HG02885 (cell line): Measurements from ENCODE around the gene KRT80.

ENCODE experiments used
- ATAC-seq: cut with Tn5 transposase; IDR thresholded peaks from one replicate; pipeline ENCODE4 v1.9.1; 2021; ENCODE audit warnings: mild to moderate bottlenecking; ENCODE audit not compliant: unreplicated experiment, poor library complexity

Gene KRT80

GRCh38 chr12:52200781-52201450, 9.1 kb upstream of the KRT80 start:
- no peak for ATAC-seq

GRCh38 chr12:52200086-52200780, 8.4 kb upstream of the KRT80 start:
- no peak for ATAC-seq

- no peak for ATAC-seq
Observed at GRCh38 chr12:52199294-52199919, 7.6 kb upstream of the KRT80 start.

- ATAC-seq, result no peak
Observed at GRCh38 chr12:52198454-52199215, 6.8 kb upstream of the KRT80 start.

- no peak for ATAC-seq
Observed at GRCh38 chr12:52197371-52198231, 5.8 kb upstream of the KRT80 start.

GRCh38 chr12:52195065-52195730, 3.4 kb upstream of the KRT80 start:
- no peak for ATAC-seq

GRCh38 chr12:52193991-52194390, 2.2 kb upstream of the KRT80 start:
- no peak for ATAC-seq

GRCh38 chr12:52193532-52193931, 1.7 kb upstream of the KRT80 start:
- no peak for ATAC-seq

GRCh38 chr12:52190860-52191729, 719 bp downstream of the KRT80 start:
- ATAC-seq, result no peak

- ATAC-seq, result no peak
Observed at GRCh38 chr12:52189376-52190174, 2.2 kb downstream of the KRT80 start.

- no peak for ATAC-seq
Observed at GRCh38 chr12:52188658-52189057, 3.2 kb downstream of the KRT80 start.

- no peak for ATAC-seq
Observed at GRCh38 chr12:52187640-52188039, 4.2 kb downstream of the KRT80 start.

- no peak for ATAC-seq
Observed at GRCh38 chr12:52187206-52187605, 4.6 kb downstream of the KRT80 start.

- no peak for ATAC-seq
Observed at GRCh38 chr12:52186118-52186840, 5.5 kb downstream of the KRT80 start.

- no peak for ATAC-seq
Observed at GRCh38 chr12:52185400-52185967, 6.3 kb downstream of the KRT80 start.

- no peak for ATAC-seq
Observed at GRCh38 chr12:52184813-52185212, 7.0 kb downstream of the KRT80 start.

- no peak for ATAC-seq
Observed at GRCh38 chr12:52183971-52184370, 7.8 kb downstream of the KRT80 start.
